K562 (cell line): ENCODE data around the gene PLEKHG1. TPM values are rescaled to one million over a fixed set of nuclear protein-coding genes. Genes with fewer than 3 reads are reported as not detected.

Source experiments
- ATAC-seq: fragments of 200-7000 bp; cut with Tn5 transposase; 3 replicates; pipeline ENCODE4 v1.9.1; 2020; ENCODE audit warnings: moderate library complexity
- BruUV-seq: library from RNA; stranded (reverse); fragments of 400-500 nt; replicated peaks from 2 replicates; lab custom pipeline; 2021; lab: Mats Ljungman, UMichigan
- CTCF ChIA-PET: fragments of 300-600 bp; formaldehyde crosslinking; extraction: SDS; loops from one replicate; lab custom pipeline; 2021; ENCODE audit warnings: low intra/inter-chr PET ratio; lab: Yijun Ruan, JAX
- POLR2A ChIA-PET: fragments of 300-600, 350-650 bp; sonication (Branson Sonifier 250); formaldehyde crosslinking; extraction: SDS; loops from one replicate; lab custom pipeline; 2021; ENCODE audit warnings: antibody characterized with exemption, inconsistent platforms; lab: Yijun Ruan, JAX
- DNase-seq, 4 experiments: peaks; one replicate each; pipeline versions ENCODE4 v3.0.0 to v3.0.0-alpha.2; 2011 to 2018; ENCODE audit warnings: low spot score in 3 of 4, mixed read lengths in 3 of 4; ENCODE audit errors: extremely low read depth in 1 of 4
- FAIRE-seq: peaks from 2 replicates; lab custom pipeline; 2011; peaks lifted over from hg19 to GRCh38; lab: Jason Lieb, UNC
- H2AFZ ChIP-seq: 2 replicates; pipeline ENCODE4 v1.6.0; 2011; ENCODE audit warnings: low read depth, low read length, control low read depth, inconsistent platforms
- H3K27ac ChIP-seq: fragments of 200-600 bp; 3 replicates; pipeline ENCODE4 v1.8.0; 2011; ENCODE audit warnings: low read depth, mild to moderate bottlenecking, control low read depth, inconsistent platforms, low read length, moderate library complexity, mixed read lengths; ENCODE audit errors: extremely low read depth
- H3K27me3 ChIP-seq, 2 experiments: fragments of 300-600 bp in 1 of 2; 2 replicates in 1 of 2; 3 replicates in 1 of 2; pipeline versions ENCODE4 v1.6.0 to v1.8.0; 2011; ENCODE audit warnings: inconsistent platforms in 2 of 2, low read length in 2 of 2, mild to moderate bottlenecking in 1 of 2, mixed read lengths in 1 of 2, moderate library complexity in 1 of 2; ENCODE audit not compliant: control insufficient read depth in 2 of 2, insufficient read depth in 2 of 2
- H3K36me3 ChIP-seq: fragments of 300-600 bp; 3 replicates; pipeline ENCODE4 v1.8.0; 2011; ENCODE audit warnings: mild to moderate bottlenecking, low read length, inconsistent platforms; ENCODE audit not compliant: control insufficient read depth, insufficient read depth
- H3K4me1 ChIP-seq, 2 experiments: fragments of 200-600 bp in 1 of 2; replicated peaks in 1 of 2; 2 replicates in 1 of 2; 3 replicates in 1 of 2; pipeline versions ENCODE4 v1.5.1 to v1.8.0; 2011; ENCODE audit warnings: inconsistent platforms in 2 of 2, low read length in 2 of 2, mild to moderate bottlenecking in 1 of 2, mixed read lengths in 1 of 2, moderate library complexity in 1 of 2; ENCODE audit not compliant: control insufficient read depth in 2 of 2, insufficient read depth in 2 of 2
- H3K4me2 ChIP-seq: 2 replicates; pipeline ENCODE4 v1.6.1; 2011; ENCODE audit warnings: low read length, control low read depth, inconsistent platforms, mixed read lengths; ENCODE audit not compliant: insufficient read depth
- H3K4me3 ChIP-seq: fragments of 200-600 bp; sonication (generic), shearing (Covaris generic); 2 replicates; pipeline ENCODE4 v1.5.1; 2016; ENCODE audit warnings: control low read depth, inconsistent platforms
- H3K79me2 ChIP-seq: fragments of 200-600 bp; 3 replicates; pipeline ENCODE4 v1.8.0; 2011; ENCODE audit warnings: low read length, inconsistent platforms; ENCODE audit not compliant: control insufficient read depth, insufficient read depth
- H3K9ac ChIP-seq, 2 experiments: 2 replicates each; pipeline versions ENCODE4 v1.6.0 to v1.6.1; 2011; ENCODE audit warnings: low read depth in 2 of 2, low read length in 2 of 2, control low read depth in 1 of 2, inconsistent platforms in 1 of 2, mild to moderate bottlenecking in 1 of 2, mixed read lengths in 1 of 2; ENCODE audit not compliant: insufficient read depth in 1 of 2
- H3K9me1 ChIP-seq: one replicate; pipeline ENCODE4 v1.6.0; 2011; ENCODE audit warnings: inconsistent platforms, mild to moderate bottlenecking, low read length, moderate library complexity; ENCODE audit not compliant: control insufficient read depth, insufficient read depth
- H3K9me3 ChIP-seq: replicated peaks from 2 replicates; pipeline ENCODE4 v1.5.1; 2011; ENCODE audit warnings: low read depth, low read length, inconsistent platforms; ENCODE audit not compliant: control insufficient read depth, insufficient read depth
- H4K20me1 ChIP-seq: replicated peaks from 2 replicates; pipeline ENCODE4 v1.6.1; 2011; ENCODE audit warnings: low read length, inconsistent platforms, mixed read lengths; ENCODE audit not compliant: control insufficient read depth, insufficient read depth
- BHLHE40 ChIP-seq: IDR thresholded peaks from 2 replicates; pipeline ENCODE4 v1.6.1; 2011; ENCODE audit warnings: low read length, improper control_type of control experiment
- ELF4 ChIP-seq: fragments of 450-650 bp; formaldehyde crosslinking; IDR thresholded peaks from 2 replicates; pipeline ENCODE4 v1.4.0; 2022; ENCODE audit warnings: missing genetic modification characterization
- ESRRB ChIP-seq: fragments of 250-450 bp; sonication (Bioruptor Pico); IDR thresholded peaks from 2 replicates; pipeline ENCODE4 v1.5.0; 2020; ENCODE audit warnings: mild to moderate bottlenecking, moderate library complexity, borderline replicate concordance
- ETV6 ChIP-seq, 3 experiments: fragments of 150-350 bp in 1 of 3; sonication (generic) in 1 of 3; formaldehyde crosslinking in 1 of 3; IDR thresholded peaks; 2 replicates each; pipeline versions ENCODE4 v1.6.1 to v1.8.0; 2014 to 2022; ENCODE audit warnings: borderline replicate concordance in 2 of 3, low read depth in 2 of 3, antibody characterized with exemption in 1 of 3, low read length in 1 of 3, mild to moderate bottlenecking in 1 of 3, missing genetic modification reagents in 1 of 3
- MIER1 ChIP-seq: fragments of 450-650 bp; IDR thresholded peaks from 2 replicates; pipeline ENCODE4 v1.6.1; 2016; ENCODE audit warnings: antibody characterized with exemption, mild to moderate bottlenecking, low read depth
- MXI1 ChIP-seq: IDR thresholded peaks from 2 replicates; pipeline ENCODE4 v1.6.1; 2011; ENCODE audit warnings: low read depth, mild to moderate bottlenecking, improper control_type of control experiment, low read length
- PTBP1 ChIP-seq: fragments of 200-400 bp; formaldehyde crosslinking; IDR thresholded peaks from 2 replicates; pipeline ENCODE4 v1.6.1; 2017; ENCODE audit warnings: low read depth, low read length
- SMARCC2 ChIP-seq: fragments of 450-650 bp; IDR thresholded peaks from 2 replicates; pipeline ENCODE4 v1.6.1; 2017; ENCODE audit warnings: antibody characterized with exemption, moderate library complexity, mild to moderate bottlenecking, low read depth
- XRCC4 ChIP-seq: IDR thresholded peaks from one replicate; pipeline ENCODE4 v1.6.1; 2011; ENCODE audit not compliant: insufficient read depth, insufficient read length; ENCODE audit errors: extremely low read depth
- ZBTB7A ChIP-seq: IDR thresholded peaks from 2 replicates; pipeline ENCODE4 v1.6.1; 2011; ENCODE audit warnings: low read depth, mild to moderate bottlenecking, low read length, moderate library complexity, borderline replicate concordance; ENCODE audit not compliant: control insufficient read depth
- ZNF695 ChIP-seq: fragments of 450-650 bp; formaldehyde crosslinking; IDR thresholded peaks from 2 replicates; pipeline ENCODE4 v1.4.0; 2020; ENCODE audit warnings: mild to moderate bottlenecking, moderate library complexity
- in situ Hi-C: fragments of 300-500 bp; cut with MboI; formaldehyde crosslinking; loops from 4 replicates; pipeline ENCODE4 v1.15.0; 2018; ENCODE audit warnings: inconsistent platforms, mixed read lengths
- intact Hi-C: fragments of 100-400 bp; cut with micrococcal nuclease; formaldehyde crosslinking; loops from 2 replicates; pipeline ENCODE4 v1.14.2; 2022
- polyA plus RNA-seq, 8 experiments: library from polyadenylated mRNA; depleted of rRNA in 4 of 8; stranded (reverse) in 5 of 8; unstranded in 3 of 8; fragments of >200 nt; fragmentation: Nextera tagmentation in 2 of 8; fragmentation: Illumina TruSeq in 1 of 8; extraction: Ambion mirVana in 2 of 8; extraction: Trizol in 1 of 8; gene quantifications; 2 replicates each; pipeline versions ENCODE4 v1.2.1 to v1.2.3, GENCODE V29; 2011 to 2014; ENCODE audit warnings: inconsistent platforms in 1 of 8, missing spikeins in 1 of 8
- total RNA-seq, 7 experiments: library from RNA; depleted of rRNA in 6 of 7; stranded (reverse); fragments of >200 nt in 6 of 7; fragmentation: Illumina TruSeq in 2 of 7; extraction: Trizol in 2 of 7; gene quantifications; 2 replicates each; pipeline versions ENCODE4 v1.2.1 to v1.2.3, GENCODE V29; 2011 to 2021; ENCODE audit warnings: low replicate concordance in 1 of 7

The PLEKHG1 gene
- total and polyA plus RNA-seq, 9 of the 15 experiments (the other 6 are each of a cell fraction or from before 2014, with no cell fraction given), result 0.03 to 0.16 (median 0.03) TPM; not detected in 6

DNA sequence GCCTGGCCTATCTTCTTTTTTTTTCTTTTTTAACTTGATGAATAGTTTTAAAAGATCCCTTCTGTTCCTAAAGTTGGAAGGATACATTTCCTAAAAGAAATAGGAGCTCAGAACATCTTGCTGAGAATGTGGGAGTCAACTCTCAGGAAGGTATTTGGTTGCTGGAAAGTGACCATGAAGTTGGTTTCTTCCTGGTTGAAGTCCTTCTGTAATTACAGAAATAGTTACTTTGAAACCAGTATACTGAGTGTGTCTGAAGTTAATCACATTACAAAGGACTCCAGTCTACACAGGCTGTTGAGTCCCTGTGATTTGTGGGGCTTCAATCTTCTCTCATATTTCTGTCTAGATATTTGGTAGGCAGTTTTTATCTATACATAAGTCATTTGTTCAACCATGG, 9.8 kb upstream of the PLEKHG1 start:
- no peak overlapping the region for H3K27ac ChIP-seq
- FAIRE-seq (no peak), DNase-seq (no peak), ATAC-seq (no peak)
- POLR2A ChIA-PET, result no interaction called here
- no peak overlapping the region for H3K9ac ChIP-seq
- intact Hi-C loops, result no loop called here
- H3K4me1 ChIP-seq, result no peaks in the 10 kb centered on the region
- no TSS peak for BruUV-seq
- CTCF ChIA-PET, result no interaction called here
- no peak overlapping the region for H2AFZ ChIP-seq
- H3K79me2 ChIP-seq, result no peaks in the 10 kb centered on the region
- in situ Hi-C loops, result no loop called here
- H3K27me3 ChIP-seq, result peaks cover 26 to 34% of the 10 kb centered on the region in 2 experiments; a peak in 4 of 5 replicates
- no peak overlapping the region for H3K4me3 ChIP-seq
- no peaks in the 10 kb centered on the region for H4K20me1 ChIP-seq
- H3K9me1 ChIP-seq, result no peaks in the 10 kb centered on the region
- TF ChIP-seq PTBP1 (no peak), ZNF695 (CRISPR knock-in tag) (no peak), ELF4 (no peak), BHLHE40 (no peak), ESRRB (CRISPR knock-in tag) (no peak), XRCC4 (no peak), ETV6 (IDR thresholded peaks at IDR 0.05; ENCODE audit: borderline replicate concordance in 1 of 2, low read depth in 2 of 2, low read length in 1 of 2) (no peak), ETV6 (CRISPR knock-in tag; IDR thresholded peaks at IDR 0.05; ENCODE audit: borderline replicate concordance) (no peak), MIER1 (no peak), MXI1 (no peak), ZBTB7A (no peak), SMARCC2 (no peak)
- no peak overlapping the region for H3K4me2 ChIP-seq
- H3K9me3 ChIP-seq, result no peaks in the 10 kb centered on the region
- H3K36me3 ChIP-seq, result no peaks in the 10 kb centered on the region
